Skeletal muscle tissue (tissue), 4 donors: ENCODE data around the gene HTR4. TPM values are rescaled to one million over a fixed set of nuclear protein-coding genes. Genes with fewer than 3 reads are reported as not detected.
"Not testable (repeated sequence)": the region's sequence is repeated elsewhere in the genome, so short reads cannot be mapped to it uniquely, and the experiment has no call there.

Experiments
- H3K27ac ChIP-seq: one replicate; pipeline ENCODE4 v1.7.0; 2013; ENCODE audit warnings: mild to moderate bottlenecking, low read depth, low read length, inconsistent platforms
- H3K27me3 ChIP-seq, 3 donors: one replicate each; pipeline ENCODE4 v1.7.0; 2013; ENCODE audit warnings: low read length in 3 of 3; ENCODE audit not compliant: control insufficient read depth in 3 of 3, insufficient read depth in 3 of 3
- H3K36me3 ChIP-seq, 3 donors: one replicate each; pipeline ENCODE4 v1.7.0; 2013; ENCODE audit warnings: low read length in 3 of 3; ENCODE audit not compliant: control insufficient read depth in 3 of 3, insufficient read depth in 3 of 3
- H3K4me1 ChIP-seq, 3 donors: one replicate each; pipeline ENCODE4 v1.7.0; 2013; ENCODE audit warnings: low read length in 3 of 3, mild to moderate bottlenecking in 3 of 3; ENCODE audit not compliant: control insufficient read depth in 3 of 3, insufficient read depth in 3 of 3
- H3K4me3 ChIP-seq, 3 donors: one replicate each; pipeline ENCODE4 v1.7.0; 2013; ENCODE audit warnings: low read length in 3 of 3
- H3K9ac ChIP-seq, 3 donors: one replicate each; pipeline ENCODE4 v1.7.0; 2013; ENCODE audit warnings: low read length in 3 of 3, mild to moderate bottlenecking in 3 of 3, moderate library complexity in 2 of 3, low read depth in 1 of 3
- H3K9me3 ChIP-seq, 3 donors: one replicate each; pipeline ENCODE4 v1.7.0; 2013; ENCODE audit warnings: low read length in 3 of 3; ENCODE audit not compliant: control insufficient read depth in 3 of 3
- total RNA-seq: library from RNA; depleted of rRNA; stranded (reverse); fragments of >200 nt; gene quantifications from one replicate; pipeline ENCODE4 v1.2.3, GENCODE V29; 2014
- donor health status: Osteomylitis.

HTR4 gene
- total RNA-seq, 1 donor from 2014 or later, result not detected

- Histone ChIP-seq H3K4me1 (no peaks in the 10 kb centered on the region), H3K27ac (no peak overlapping the region), H3K27me3 (no peaks in the 10 kb centered on the region), H3K9ac (no peak overlapping the region), H3K36me3 (no peaks in the 10 kb centered on the region), H3K9me3 (no peaks in the 10 kb centered on the region), H3K4me3 (no peak overlapping the region)
Observed at GRCh38 chr5:148474025-148474511, 180.3 kb downstream of the HTR4 start.

GRCh38 chr5:148471379-148471778 is 182.9 kb downstream of the HTR4 start:
- no peaks in the 10 kb centered on the region for H3K36me3 ChIP-seq
- H3K9ac ChIP-seq, result no peak overlapping the region

DNA sequence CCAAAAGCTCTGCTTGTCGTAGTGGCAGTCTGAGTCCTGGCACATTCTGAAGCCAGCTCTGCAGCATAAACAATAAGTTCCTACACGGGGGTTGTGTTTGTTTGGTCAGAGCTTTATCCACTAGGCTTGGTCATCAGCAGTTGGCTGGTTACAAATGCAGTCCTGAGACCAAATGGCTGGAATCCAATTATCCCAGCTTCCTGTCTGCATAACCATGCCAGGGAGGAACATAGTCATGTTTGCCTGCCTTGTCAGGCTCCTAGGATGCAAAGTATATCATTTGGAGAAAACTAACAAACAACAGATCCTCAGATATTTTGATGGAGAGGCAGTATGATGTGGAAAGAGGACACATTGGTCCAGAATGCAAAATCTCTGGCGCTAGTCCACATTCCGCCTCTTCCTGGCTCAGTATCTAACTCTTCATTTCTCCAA is 184.8 kb downstream of the HTR4 start:
- H3K9ac ChIP-seq, result no peak overlapping the region
- no peaks in the 10 kb centered on the region for H3K27me3 ChIP-seq
- no peaks in the 10 kb centered on the region for H3K9me3 ChIP-seq
- no peak overlapping the region for H3K27ac ChIP-seq
- H3K4me1 ChIP-seq, result no peaks in the 10 kb centered on the region
- H3K36me3 ChIP-seq, result no peaks in the 10 kb centered on the region
- no peak overlapping the region for H3K4me3 ChIP-seq

More at GRCh38 chr5:148471379-148471778, 182.9 kb downstream of the HTR4 start:
- H3K9me3 ChIP-seq, result no peaks in the 10 kb centered on the region
- H3K4me3 ChIP-seq, result no peak overlapping the region
- H3K27me3 ChIP-seq, result no peaks in the 10 kb centered on the region
- H3K4me1 ChIP-seq, result no peaks in the 10 kb centered on the region
- H3K27ac ChIP-seq, result no peak overlapping the region

- H3K9me3 ChIP-seq, H3K9ac ChIP-seq, H3K4me3 ChIP-seq, H3K27ac ChIP-seq, H3K27me3 ChIP-seq, H3K36me3 ChIP-seq, H3K4me1 ChIP-seq: not testable (repeated sequence)
Observed at GRCh38 chr5:148468746-148469145, 185.6 kb downstream of the HTR4 start.

DNA sequence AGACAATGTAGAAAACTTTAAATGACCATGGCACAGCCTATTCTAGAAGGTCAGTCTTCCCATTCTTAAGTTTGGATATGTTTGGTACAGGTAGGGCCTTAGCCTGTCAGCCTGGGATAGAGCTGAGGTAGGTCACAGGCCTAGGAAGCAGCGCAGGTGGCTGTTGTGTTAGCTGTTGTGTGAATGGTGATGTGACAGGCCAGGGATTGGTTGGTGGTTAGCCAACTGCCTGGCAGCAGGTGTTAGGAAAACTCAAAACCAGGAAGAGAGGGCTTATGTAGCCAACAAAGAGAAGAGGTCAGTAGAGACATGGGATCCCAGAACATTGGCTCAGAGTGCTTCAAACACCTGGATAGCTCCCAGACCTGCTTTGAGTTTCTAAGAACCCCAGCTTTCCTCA is 186.4 kb downstream of the HTR4 start:
- H3K4me3 ChIP-seq, result no peak overlapping the region
- no peak overlapping the region for H3K9ac ChIP-seq
- no peaks in the 10 kb centered on the region for H3K36me3 ChIP-seq
- H3K9me3 ChIP-seq, result no peaks in the 10 kb centered on the region
- H3K27ac ChIP-seq, result no peak overlapping the region
- H3K27me3 ChIP-seq, result no peaks in the 10 kb centered on the region
- H3K4me1 ChIP-seq, result no peaks in the 10 kb centered on the region

- no peak overlapping the region for H3K9ac ChIP-seq
- H3K4me3 ChIP-seq, result no peak overlapping the region
- no peak overlapping the region for H3K27ac ChIP-seq
- H3K4me1 ChIP-seq, result no peaks in the 10 kb centered on the region
- H3K9me3 ChIP-seq, result no peaks in the 10 kb centered on the region
- H3K36me3 ChIP-seq, result no peaks in the 10 kb centered on the region
- no peaks in the 10 kb centered on the region for H3K27me3 ChIP-seq
Observed at GRCh38 chr5:148466236-148466580, 188.1 kb downstream of the HTR4 start.

GRCh38 chr5:148465381-148466235 is 188.7 kb downstream of the HTR4 start:
- Histone ChIP-seq H3K27me3 (no peaks in the 10 kb centered on the region), H3K36me3 (no peaks in the 10 kb centered on the region), H3K4me3 (no peak overlapping the region), H3K9ac (no peak overlapping the region), H3K9me3 (no peaks in the 10 kb centered on the region), H3K27ac (no peak overlapping the region), H3K4me1 (no peaks in the 10 kb centered on the region)

GRCh38 chr5:148459669-148460068 is 194.7 kb downstream of the HTR4 start:
- H3K4me1 ChIP-seq, result no peaks in the 10 kb centered on the region
- H3K27me3 ChIP-seq, result no peaks in the 10 kb centered on the region
- no peak overlapping the region for H3K9ac ChIP-seq
- H3K27ac ChIP-seq, result no peak overlapping the region
- no peaks in the 10 kb centered on the region for H3K9me3 ChIP-seq
- H3K4me3 ChIP-seq, result no peak overlapping the region
- H3K36me3 ChIP-seq, result no peaks in the 10 kb centered on the region

DNA sequence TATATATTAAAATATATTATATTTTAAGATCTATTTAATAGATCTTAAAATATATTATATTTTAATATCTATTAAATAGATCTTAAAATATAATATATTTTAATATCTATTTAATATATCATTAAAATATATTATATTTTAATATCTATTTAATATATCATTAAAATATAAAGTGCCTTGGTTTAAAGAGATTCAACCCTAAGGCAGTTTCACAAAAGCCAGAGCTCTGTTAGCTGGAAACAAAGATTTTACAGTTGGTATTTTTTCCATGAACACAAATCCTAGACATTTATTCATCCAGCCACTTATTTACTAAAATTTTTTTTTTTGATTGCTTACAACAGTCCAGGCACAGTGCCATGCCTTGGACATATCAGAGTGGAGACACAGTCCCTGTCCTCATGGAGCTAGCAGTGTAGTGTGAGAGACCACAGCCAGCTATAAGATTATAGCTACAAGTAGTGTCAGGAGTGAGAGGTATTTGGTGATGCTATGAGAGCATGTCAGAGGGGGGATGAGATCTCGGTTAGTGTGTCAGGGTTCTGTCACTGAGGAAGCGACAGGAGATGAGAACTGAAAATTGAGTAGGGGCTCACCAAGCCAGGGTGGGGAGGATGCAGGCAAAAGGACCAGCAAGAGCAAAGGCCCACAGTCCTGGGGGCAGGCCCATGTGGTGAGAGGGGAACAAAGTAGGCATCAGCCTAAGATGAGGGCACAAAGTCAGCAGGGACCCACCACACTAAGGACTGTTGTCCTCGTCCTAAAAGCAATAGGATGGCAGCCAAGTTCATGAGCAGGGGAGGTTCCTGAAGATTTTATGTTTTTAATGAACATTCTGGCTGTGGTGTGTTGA is 196.1 kb downstream of the HTR4 start:
- Histone ChIP-seq H3K4me3 (no peak overlapping the region), H3K9ac (no peak overlapping the region), H3K36me3 (no peaks in the 10 kb centered on the region), H3K9me3 (no peaks in the 10 kb centered on the region), H3K27ac (no peak overlapping the region), H3K27me3 (no peaks in the 10 kb centered on the region), H3K4me1 (no peaks in the 10 kb centered on the region)

DNA sequence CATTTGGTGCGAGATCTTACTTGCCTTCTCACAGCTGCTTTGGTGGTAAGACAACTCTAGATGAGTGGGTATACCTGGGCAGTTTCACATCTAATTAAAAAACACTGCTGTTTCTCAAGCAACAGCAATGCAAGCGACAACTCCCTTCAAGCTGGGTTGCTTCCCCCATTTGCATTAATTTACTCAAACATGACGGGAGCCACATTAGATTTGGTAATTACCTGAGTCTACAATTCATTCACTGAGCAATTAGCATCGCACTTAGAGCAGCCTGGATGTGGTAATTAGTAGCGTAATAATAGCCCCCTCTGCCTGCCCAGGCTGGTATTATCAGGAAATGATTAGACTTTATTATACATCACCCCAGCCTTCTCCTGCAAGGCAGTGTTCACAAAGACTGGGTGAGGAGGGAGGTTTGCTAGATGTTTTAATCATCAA is 197.1 kb downstream of the HTR4 start:
- Histone ChIP-seq H3K27ac (no peak overlapping the region), H3K9ac (no peak overlapping the region), H3K4me3 (no peak overlapping the region), H3K4me1 (no peaks in the 10 kb centered on the region), H3K9me3 (no peaks in the 10 kb centered on the region), H3K27me3 (no peaks in the 10 kb centered on the region), H3K36me3 (no peaks in the 10 kb centered on the region)
